ENCODE data around the gene TMC7.
"Not testable (repeated sequence)": the region's sequence is repeated elsewhere in the genome, so short reads cannot be mapped to it uniquely, and the experiment has no call there.

Gene TMC7

DNA sequence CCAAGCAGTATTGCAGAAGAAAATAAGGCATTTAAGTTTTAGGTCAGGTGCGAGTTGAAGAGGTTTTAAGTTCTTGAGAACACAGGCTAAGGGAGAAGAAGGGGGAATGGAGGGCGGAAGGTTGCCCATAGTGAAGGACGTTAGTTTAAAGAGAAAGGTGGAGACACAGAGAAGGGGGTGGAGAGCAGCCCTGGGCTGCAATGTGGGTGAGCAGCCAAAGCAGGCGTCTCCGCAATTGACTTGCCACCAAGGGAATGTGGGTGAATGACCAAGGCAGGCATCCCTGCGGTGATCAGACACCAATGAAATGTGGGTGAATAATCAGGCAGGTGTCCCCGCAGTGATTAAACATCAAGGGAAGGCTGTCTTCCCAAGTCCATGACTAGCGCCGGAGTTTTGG is 12.8 kb downstream of the TMC7 start:
- intact Hi-C loops (cut with micrococcal nuclease); H3K27me3 Mint-ChIP-seq; H3K9me3 Mint-ChIP-seq; H3K36me3 Mint-ChIP-seq (ENCODE audit: low read depth); H3K4me1 Mint-ChIP-seq (ENCODE audit: low read depth); H3K4me3 Mint-ChIP-seq; H3K27ac Mint-ChIP-seq: not testable (repeated sequence)

- H3K4me1 Mint-ChIP-seq (ENCODE audit: low read depth); intact Hi-C loops (cut with micrococcal nuclease); H3K9me3 Mint-ChIP-seq; H3K27ac Mint-ChIP-seq; H3K4me3 Mint-ChIP-seq; H3K27me3 Mint-ChIP-seq; H3K36me3 Mint-ChIP-seq (ENCODE audit: low read depth): not testable (repeated sequence)
Measured at GRCh38 chr16:18997001-18997400, 13.3 kb downstream of the TMC7 start.

- Mint-ChIP-seq H3K4me3 (no peak overlapping the region), H3K36me3 (ENCODE audit: low read depth) (no peaks in the 10 kb centered on the region)
- intact Hi-C loops (cut with micrococcal nuclease): no loop called here
Measured at GRCh38 chr16:18999045-18999393, 15.3 kb downstream of the TMC7 start.

DNA sequence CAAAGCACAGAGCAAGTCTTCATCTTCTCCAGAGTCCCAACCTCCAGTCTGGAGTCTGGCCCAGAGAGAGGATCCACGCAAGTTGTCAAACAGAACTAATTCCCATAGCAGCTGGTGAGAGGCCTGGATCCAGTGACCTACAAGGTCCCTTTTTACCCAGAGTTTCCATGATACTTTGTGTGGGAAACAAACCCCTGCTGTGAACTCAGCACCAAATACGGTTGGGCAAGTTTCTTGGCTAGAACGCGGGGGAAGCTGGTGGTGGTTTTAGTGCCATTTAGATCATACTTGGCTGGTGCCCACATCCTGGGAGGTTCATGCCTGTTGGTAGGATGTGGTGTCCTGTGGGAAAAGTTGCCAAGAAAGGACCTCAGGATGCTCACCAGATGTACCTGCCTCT is 18.1 kb downstream of the TMC7 start:
- no peaks in the 10 kb centered on the region for H3K27me3 Mint-ChIP-seq

More at GRCh38 chr16:18999045-18999393, 15.3 kb downstream of the TMC7 start:
- Mint-ChIP-seq H3K9me3 (no peaks in the 10 kb centered on the region), H3K27me3 (peaks cover 2% of the 10 kb centered on the region), H3K27ac (no peak overlapping the region), H3K4me1 (ENCODE audit: low read depth) (no peaks in the 10 kb centered on the region)

DNA sequence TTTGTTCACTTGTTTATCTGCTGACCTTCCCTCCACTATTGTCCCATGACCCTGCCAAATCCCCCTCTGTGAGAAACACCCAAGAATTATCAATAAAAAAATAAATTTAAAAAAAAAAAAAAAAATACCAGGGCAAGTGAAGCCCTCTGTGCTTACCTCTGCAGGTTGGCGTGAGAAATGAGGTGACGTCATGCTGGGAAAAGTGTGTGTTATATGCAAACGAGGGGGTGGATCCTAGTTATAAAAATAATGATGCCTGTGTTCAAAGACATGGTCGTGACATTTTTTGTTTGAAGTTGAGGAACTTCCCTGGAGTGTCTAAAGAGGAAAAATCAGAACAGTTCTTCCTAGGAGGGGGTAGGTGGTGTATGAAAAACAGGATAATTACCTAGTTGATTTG is 20.2 kb downstream of the TMC7 start:
- intact Hi-C loops (cut with micrococcal nuclease): no loop called here
- H3K27ac Mint-ChIP-seq: no peak overlapping the region
- no peaks in the 10 kb centered on the region for H3K27me3 Mint-ChIP-seq
- no peaks in the 10 kb centered on the region for H3K9me3 Mint-ChIP-seq
- no peak overlapping the region for H3K4me3 Mint-ChIP-seq
- no peaks in the 10 kb centered on the region for H3K4me1 Mint-ChIP-seq (ENCODE audit: low read depth)
- H3K36me3 Mint-ChIP-seq (ENCODE audit: low read depth): no peaks in the 10 kb centered on the region

More for the DNA sequence above, 18.1 kb downstream of the TMC7 start:
- Mint-ChIP-seq H3K36me3 (ENCODE audit: low read depth) (no peaks in the 10 kb centered on the region), H3K9me3 (no peaks in the 10 kb centered on the region), H3K4me3 (no peak overlapping the region), H3K27ac (no peak overlapping the region), H3K4me1 (ENCODE audit: low read depth) (no peaks in the 10 kb centered on the region)
- intact Hi-C loops (cut with micrococcal nuclease): no loop called here

DNA sequence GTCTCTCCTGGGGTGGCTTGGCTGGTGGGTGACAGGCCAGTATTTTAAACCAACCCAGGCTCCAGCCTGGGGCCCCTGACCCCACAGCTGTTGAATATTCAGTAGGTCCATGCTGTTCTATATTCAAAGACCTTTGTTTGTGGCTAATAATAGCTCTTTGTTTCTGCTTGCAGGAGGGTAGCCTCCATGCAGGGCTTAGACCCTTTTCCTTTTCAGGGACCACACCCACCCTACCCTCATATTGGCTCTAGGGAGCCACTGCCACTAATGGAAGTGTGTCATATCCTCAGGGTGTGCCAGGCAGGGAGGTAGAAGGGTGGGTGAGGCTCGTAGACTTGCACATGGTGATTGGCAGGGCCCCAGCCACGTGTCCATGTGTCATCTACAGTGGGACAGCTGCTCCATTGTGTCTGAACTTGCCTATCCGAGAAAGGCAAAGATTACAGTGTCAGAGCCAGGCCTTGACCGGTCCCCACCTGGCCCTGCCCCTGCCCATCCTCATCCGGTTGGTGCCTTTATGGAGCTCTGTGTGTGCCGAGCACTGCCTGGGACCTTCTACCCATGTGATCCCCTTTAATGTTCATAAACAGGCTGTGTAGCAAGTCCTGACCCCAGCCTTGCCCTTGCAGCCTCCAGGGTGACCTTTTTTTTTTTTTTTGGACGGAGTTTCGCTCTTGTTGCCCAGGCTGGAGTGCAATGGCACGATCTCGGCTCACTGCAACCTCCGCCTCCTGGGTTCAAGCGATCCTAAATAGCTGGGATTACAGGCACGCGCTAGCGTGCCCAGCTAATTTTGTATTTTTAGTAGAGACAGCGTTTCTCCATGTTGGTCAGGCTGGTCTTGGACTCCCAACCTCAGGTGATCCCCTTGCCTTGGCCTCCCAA is 22.1 kb downstream of the TMC7 start:
- Mint-ChIP-seq H3K36me3 (ENCODE audit: low read depth) (no peaks in the 10 kb centered on the region), H3K27ac (no peak overlapping the region), H3K9me3 (peaks cover 7% of the 10 kb centered on the region), H3K4me1 (ENCODE audit: low read depth) (no peaks in the 10 kb centered on the region), H3K4me3 (no peak overlapping the region), H3K27me3 (no peaks in the 10 kb centered on the region)
- intact Hi-C loops (cut with micrococcal nuclease): no loop called here

DNA sequence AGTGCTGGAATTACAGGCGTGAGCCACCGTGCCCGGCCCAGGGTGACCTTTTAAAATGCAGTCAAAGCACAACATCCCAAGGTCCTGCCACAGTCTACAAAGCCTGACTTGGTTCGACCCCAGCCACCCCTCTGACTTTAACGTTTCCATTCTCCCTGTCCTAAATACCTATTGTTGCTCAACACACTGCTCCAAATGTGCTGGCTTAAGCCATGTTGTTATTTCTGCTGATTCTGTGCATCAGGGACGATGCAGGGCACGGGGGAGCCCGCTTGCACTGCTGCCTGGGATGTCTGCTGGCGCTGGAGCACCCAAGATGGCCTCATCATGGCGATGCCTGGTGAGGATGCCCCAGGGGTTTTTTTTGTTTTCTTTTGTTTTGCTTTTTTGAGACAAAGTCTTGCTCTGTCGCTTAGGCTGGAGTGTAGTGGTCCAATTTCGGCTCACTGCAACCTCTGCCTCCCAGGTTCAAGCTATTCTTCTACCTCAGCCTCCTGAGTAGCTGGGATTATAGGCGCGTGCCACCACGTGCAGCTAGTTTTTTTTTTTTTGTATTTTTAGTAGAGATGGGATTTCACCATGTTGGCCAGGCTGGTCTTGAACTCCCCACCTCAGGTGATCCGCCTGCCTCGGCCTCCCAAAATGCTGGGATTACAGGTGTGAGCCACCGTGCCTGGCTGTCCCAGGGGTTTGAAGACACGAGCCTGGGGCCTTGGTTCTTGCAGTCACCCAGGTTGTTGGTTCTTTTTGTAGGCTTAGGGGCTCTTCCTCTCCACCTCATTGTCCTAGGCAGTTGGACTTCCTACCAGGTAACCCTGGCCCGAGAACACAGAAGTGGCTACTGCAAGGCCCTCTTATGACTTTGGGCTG is 22.9 kb downstream of the TMC7 start:
- H3K27me3 Mint-ChIP-seq: no peaks in the 10 kb centered on the region
- no peak overlapping the region for H3K27ac Mint-ChIP-seq
- H3K4me1 Mint-ChIP-seq (ENCODE audit: low read depth): no peaks in the 10 kb centered on the region
- no peak overlapping the region for H3K4me3 Mint-ChIP-seq
- peaks cover 9% of the 10 kb centered on the region for H3K9me3 Mint-ChIP-seq
- no peaks in the 10 kb centered on the region for H3K36me3 Mint-ChIP-seq (ENCODE audit: low read depth)
- intact Hi-C loops (cut with micrococcal nuclease): no loop called here

GRCh38 chr16:19008245-19009169 is 24.8 kb downstream of the TMC7 start:
- H3K27me3 Mint-ChIP-seq: no peaks in the 10 kb centered on the region
- H3K9me3 Mint-ChIP-seq: peaks cover 9% of the 10 kb centered on the region
- intact Hi-C loops (cut with micrococcal nuclease): no loop called here
- H3K36me3 Mint-ChIP-seq (ENCODE audit: low read depth): no peaks in the 10 kb centered on the region
- H3K27ac Mint-ChIP-seq: no peak overlapping the region
- no peak overlapping the region for H3K4me3 Mint-ChIP-seq
- H3K4me1 Mint-ChIP-seq (ENCODE audit: low read depth): no peaks in the 10 kb centered on the region

DNA sequence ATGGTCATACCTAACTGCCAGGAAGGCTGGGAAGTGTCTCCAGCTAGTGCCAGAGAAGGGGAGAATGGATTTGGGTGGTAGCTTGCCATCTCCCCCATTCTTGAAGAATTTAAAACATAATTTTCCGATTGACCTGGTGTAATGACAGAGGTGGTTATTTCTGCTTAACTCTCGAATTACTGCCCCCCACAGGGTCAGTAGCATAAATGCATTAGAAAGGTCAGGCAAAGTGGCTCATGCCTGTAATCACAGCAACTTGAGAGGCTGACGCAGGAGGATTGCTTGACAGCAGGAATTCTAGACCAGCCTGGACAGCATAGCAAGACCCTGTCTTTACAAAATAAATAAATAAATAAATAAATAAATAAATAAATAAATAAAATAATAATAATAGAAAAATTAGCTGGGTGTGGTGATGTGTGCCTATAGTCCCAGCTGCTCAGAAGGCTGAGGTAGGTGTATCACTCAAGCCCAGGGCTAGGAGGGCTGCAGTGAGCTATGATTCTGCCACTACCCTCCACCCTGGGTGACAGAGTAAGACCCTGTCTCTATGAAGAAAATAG is 27.5 kb downstream of the TMC7 start:
- H3K27ac Mint-ChIP-seq: no peak overlapping the region
- H3K9me3 Mint-ChIP-seq: peaks cover 9% of the 10 kb centered on the region
- peaks cover 7% of the 10 kb centered on the region for H3K4me1 Mint-ChIP-seq (ENCODE audit: low read depth)
- intact Hi-C loops (cut with micrococcal nuclease): no loop called here
- no peak overlapping the region for H3K4me3 Mint-ChIP-seq
- no peaks in the 10 kb centered on the region for H3K36me3 Mint-ChIP-seq (ENCODE audit: low read depth)
- no peaks in the 10 kb centered on the region for H3K27me3 Mint-ChIP-seq

DNA sequence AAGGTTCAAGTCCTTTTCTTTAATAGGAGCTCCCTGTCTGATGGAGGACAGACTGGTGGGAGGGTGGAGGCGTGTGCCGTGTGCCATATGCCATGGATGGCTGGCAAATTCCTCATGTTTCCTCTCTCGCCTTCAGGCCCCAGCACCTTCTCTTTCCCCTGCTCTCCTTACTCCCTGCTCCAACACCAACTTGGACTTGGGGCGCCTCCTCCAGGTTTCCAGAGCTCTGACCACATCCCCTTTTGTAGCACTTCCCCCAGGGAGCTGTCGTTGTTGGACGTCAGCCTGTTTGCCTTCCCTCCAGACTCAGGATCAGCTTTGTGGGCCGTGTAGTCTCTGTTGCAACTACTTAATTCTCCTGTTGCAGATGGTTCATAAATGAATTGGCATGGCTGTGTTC is 30.7 kb downstream of the TMC7 start:
- H3K36me3 Mint-ChIP-seq (ENCODE audit: low read depth): no peaks in the 10 kb centered on the region
- no peak overlapping the region for H3K4me3 Mint-ChIP-seq
- peaks cover 9% of the 10 kb centered on the region for H3K9me3 Mint-ChIP-seq
- peak overlapping the region; percentile 2 for H3K27ac Mint-ChIP-seq
- no peaks in the 10 kb centered on the region for H3K27me3 Mint-ChIP-seq
- peaks cover 7% of the 10 kb centered on the region for H3K4me1 Mint-ChIP-seq (ENCODE audit: low read depth)
- intact Hi-C loops (cut with micrococcal nuclease): no loop called here

GRCh38 chr16:19017179-19017578 is 33.4 kb downstream of the TMC7 start:
- H3K36me3 Mint-ChIP-seq (ENCODE audit: low read depth): no peaks in the 10 kb centered on the region
- intact Hi-C loops (cut with micrococcal nuclease): no loop called here

GRCh38 chr16:19020689-19021088 is 37.0 kb downstream of the TMC7 start:
- Mint-ChIP-seq H3K27me3 (no peaks in the 10 kb centered on the region), H3K9me3 (no peaks in the 10 kb centered on the region), H3K27ac (no peak overlapping the region), H3K4me3 (no peak overlapping the region), H3K36me3 (ENCODE audit: low read depth) (no peaks in the 10 kb centered on the region), H3K4me1 (ENCODE audit: low read depth) (no peaks in the 10 kb centered on the region)
- intact Hi-C loops (cut with micrococcal nuclease): no loop called here

More at GRCh38 chr16:19017179-19017578, 33.4 kb downstream of the TMC7 start:
- no peaks in the 10 kb centered on the region for H3K27me3 Mint-ChIP-seq
- H3K4me3 Mint-ChIP-seq: no peak overlapping the region
- H3K9me3 Mint-ChIP-seq: no peaks in the 10 kb centered on the region
- peaks cover 7% of the 10 kb centered on the region for H3K4me1 Mint-ChIP-seq (ENCODE audit: low read depth)
- no peak overlapping the region for H3K27ac Mint-ChIP-seq

GRCh38 chr16:19021747-19022146 is 38.0 kb downstream of the TMC7 start:
- H3K4me3 Mint-ChIP-seq: no peak overlapping the region
- H3K36me3 Mint-ChIP-seq (ENCODE audit: low read depth): no peaks in the 10 kb centered on the region
- H3K27ac Mint-ChIP-seq: no peak overlapping the region
- intact Hi-C loops (cut with micrococcal nuclease): no loop called here
- no peaks in the 10 kb centered on the region for H3K27me3 Mint-ChIP-seq
- no peaks in the 10 kb centered on the region for H3K4me1 Mint-ChIP-seq (ENCODE audit: low read depth)
- H3K9me3 Mint-ChIP-seq: no peaks in the 10 kb centered on the region
